NCI-H526 (cell line): ENCODE data around the gene RBP5.

Source experiments
- DNase-seq, 2 experiments: peaks; one replicate each; lab custom pipeline; 2025; lab: John Stamatoyannopoulos, UW

The RBP5 gene

GRCh38 chr12:7073946-7074345 is 54.7 kb downstream of the RBP5 start:
- no peak for DNase-seq
